Measurements from ENCODE around the gene IQGAP2.

The IQGAP2 gene

GRCh38 chr5:76556511-76557221 lies 153.6 kb downstream of the IQGAP2 start:
- in situ Hi-C loops (cut with HindIII; ENCODE audit: low sequenced_read_pairs), result no loop called here
- DNase-seq (ENCODE audit: low read depth), result no peak
- no peak for TF ChIP-seq CTCF (IDR thresholded peaks at IDR 0.05; ENCODE audit: low read depth, low read length, missing control alignments)
- no peak overlapping the region for H3K4me3 ChIP-seq (ENCODE audit: low read depth, low read length)

GRCh38 chr5:76560952-76561891 lies 158.1 kb downstream of the IQGAP2 start:
- in situ Hi-C loops (cut with HindIII; ENCODE audit: low sequenced_read_pairs), result no loop called here
- no peak overlapping the region for H3K4me3 ChIP-seq (ENCODE audit: low read depth, low read length)
- TF ChIP-seq CTCF (IDR thresholded peaks at IDR 0.05; ENCODE audit: low read depth, low read length, missing control alignments), result no peak
- no peak for DNase-seq (ENCODE audit: low read depth)

GRCh38 chr5:76561959-76562358 lies 158.9 kb downstream of the IQGAP2 start:
- no peak for TF ChIP-seq CTCF (IDR thresholded peaks at IDR 0.05; ENCODE audit: low read depth, low read length, missing control alignments)
- no peak for DNase-seq (ENCODE audit: low read depth)
- no peak overlapping the region for H3K4me3 ChIP-seq (ENCODE audit: low read depth, low read length)
- in situ Hi-C loops (cut with HindIII; ENCODE audit: low sequenced_read_pairs), result no loop called here

- no peak for TF ChIP-seq CTCF (IDR thresholded peaks at IDR 0.05; ENCODE audit: low read depth, low read length, missing control alignments)
- H3K4me3 ChIP-seq (ENCODE audit: low read depth, low read length), result no peak overlapping the region
- in situ Hi-C loops (cut with HindIII; ENCODE audit: low sequenced_read_pairs), result no loop called here
- DNase-seq (ENCODE audit: low read depth), result no peak
Observed at GRCh38 chr5:76565009-76565408, 161.9 kb downstream of the IQGAP2 start.

GRCh38 chr5:76570153-76570552 lies 167.1 kb downstream of the IQGAP2 start:
- no peak for DNase-seq (ENCODE audit: low read depth)
- no peak for TF ChIP-seq CTCF (IDR thresholded peaks at IDR 0.05; ENCODE audit: low read depth, low read length, missing control alignments)
- no peak overlapping the region for H3K4me3 ChIP-seq (ENCODE audit: low read depth, low read length)
- in situ Hi-C loops (cut with HindIII; ENCODE audit: low sequenced_read_pairs), result no loop called here

GRCh38 chr5:76571559-76571958 lies 168.5 kb downstream of the IQGAP2 start:
- no peak for TF ChIP-seq CTCF (IDR thresholded peaks at IDR 0.05; ENCODE audit: low read depth, low read length, missing control alignments)
- in situ Hi-C loops (cut with HindIII; ENCODE audit: low sequenced_read_pairs), result no loop called here

More at GRCh38 chr5:76571559-76571958, 168.5 kb downstream of the IQGAP2 start:
- no peak for DNase-seq (ENCODE audit: low read depth)
- no peak overlapping the region for H3K4me3 ChIP-seq (ENCODE audit: low read depth, low read length)

Measured in astrocyte of the cerebellum (primary cell).